Purkinje cell (primary cell): ENCODE data around the gene CSTB. TPM values are rescaled to one million over a fixed set of nuclear protein-coding genes. Genes with fewer than 3 reads are reported as not detected.

Experiments
- polyA plus RNA-seq: library from polyadenylated mRNA; unstranded; fragments of >200 nt; fragmentation: Nextera tagmentation; gene quantifications from 2 replicates; pipeline ENCODE4 v1.2.1, GENCODE V29; 2014

The CSTB gene, protein sequence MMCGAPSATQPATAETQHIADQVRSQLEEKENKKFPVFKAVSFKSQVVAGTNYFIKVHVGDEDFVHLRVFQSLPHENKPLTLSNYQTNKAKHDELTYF
- 28.3 and 33.8 TPM in 2 replicates for polyA plus RNA-seq

DNA sequence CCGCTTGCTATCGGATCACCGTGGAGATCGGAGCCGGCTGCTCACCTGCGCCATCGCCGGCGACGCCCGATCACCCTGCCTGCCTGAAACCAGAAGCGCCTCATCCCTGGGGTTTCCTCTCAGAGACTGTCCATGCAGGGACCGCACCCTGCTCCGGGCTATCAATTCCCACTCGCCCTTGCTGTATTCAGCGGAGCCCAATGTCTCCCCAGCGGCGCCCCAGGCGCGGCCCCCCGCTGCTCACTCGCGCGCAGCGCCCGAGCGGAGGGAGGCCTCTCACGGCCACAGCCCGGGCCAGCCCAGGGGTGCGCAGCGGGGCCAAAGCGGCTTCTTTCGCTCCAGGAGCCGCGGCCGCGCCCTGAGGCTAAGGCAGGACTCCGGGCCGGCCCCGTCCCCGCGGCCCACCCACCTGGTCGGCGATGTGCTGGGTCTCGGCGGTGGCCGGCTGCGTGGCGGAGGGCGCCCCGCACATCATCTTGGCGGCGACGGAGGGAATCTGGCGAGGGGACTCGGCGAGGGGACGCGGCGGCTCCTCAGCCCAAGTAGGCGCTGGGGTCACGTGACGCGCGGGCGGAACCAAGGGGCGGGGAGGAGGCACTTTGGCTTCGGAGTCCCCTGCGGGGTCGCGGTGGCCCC, at the start of gene CSTB:
Gene CSTB, minus strand, starts transcription at position 514 of the 636 bp plus-strand sequence. Its CDS starts 39 bp downstream, at position 475.

DNA sequence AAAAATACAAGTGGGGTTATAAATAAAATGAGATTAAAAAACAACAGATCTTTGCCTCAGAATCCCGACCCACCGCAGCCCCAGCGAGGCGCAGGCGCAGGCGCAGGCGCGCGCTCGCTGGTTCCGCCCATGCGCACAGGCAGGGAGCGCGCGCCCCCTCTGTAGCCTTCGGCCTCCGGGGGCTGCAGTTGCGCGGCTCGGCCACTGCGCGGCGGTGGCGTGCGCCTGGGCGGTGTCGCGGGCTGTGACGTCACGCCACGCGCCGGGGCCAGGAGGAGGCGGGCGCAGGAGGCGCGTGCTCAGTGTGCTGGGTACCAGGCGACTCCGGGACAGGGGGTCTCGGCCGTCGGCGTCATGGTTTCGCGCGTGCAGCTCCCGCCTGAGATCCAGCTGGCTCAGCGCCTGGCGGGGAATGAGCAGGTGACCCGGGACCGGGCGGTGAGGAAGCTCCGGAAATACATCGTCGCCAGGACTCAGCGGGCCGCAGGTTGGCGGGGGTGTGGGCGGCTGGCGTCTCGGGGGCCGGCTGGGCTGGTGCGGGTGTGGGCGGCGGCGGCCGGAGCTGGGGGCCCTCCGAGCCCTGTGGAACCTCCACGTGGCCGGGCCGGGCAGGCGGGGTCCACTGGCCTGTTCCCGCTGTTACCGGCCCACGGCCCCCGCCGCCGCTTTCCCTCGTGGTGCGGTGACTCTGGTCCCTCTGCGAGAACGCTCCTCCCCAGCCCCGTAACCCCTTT, 13.3 kb upstream of the CSTB start, which contains the start of gene RRP1:
Gene RRP1, plus strand, starts transcription at position 302 of the 734 bp plus-strand sequence. Its CDS starts 53 bp downstream, at position 355.

Other genes starting within 250 kb of the CSTB start
- not detected in 2 replicates for gene HSF2BP, start 116.8 kb downstream of the CSTB start, polyA plus RNA-seq
- 4.4 and 4.9 TPM in 2 replicates for gene RRP1B, start 116.7 kb downstream of the CSTB start, polyA plus RNA-seq
- gene PDXK, start 57.2 kb downstream of the CSTB start, polyA plus RNA-seq, result 12.9 and 14.2 TPM in 2 replicates
- gene RRP1, start 13.3 kb upstream of the CSTB start, polyA plus RNA-seq, result 0.27 and 0.55 TPM in 2 replicates
- 6.7 and 6.8 TPM in 2 replicates for gene AGPAT3, start 88.9 kb upstream of the CSTB start, polyA plus RNA-seq
- 2.3 and 4.3 TPM in 2 replicates for gene TRAPPC10, start 236.0 kb upstream of the CSTB start, polyA plus RNA-seq